Hepatocyte (in vitro differentiated cells): ENCODE results near the gene CASP6.

ENCODE experiments used
- EZH2 ChIP-seq: fragments of 200-600 bp; sonication (generic); IDR thresholded peaks from 2 replicates; pipeline ENCODE4 v1.6.1; 2016; ENCODE audit warnings: antibody characterized with exemption, mild to moderate bottlenecking, borderline replicate concordance
- EZH2phosphoT487 ChIP-seq: fragments of 200-600 bp; sonication (generic); IDR thresholded peaks from one replicate; pipeline ENCODE4 v1.6.1; 2018; ENCODE audit warnings: antibody characterized with exemption, mild to moderate bottlenecking, low read depth, moderate library complexity; ENCODE audit not compliant: unreplicated experiment, severe bottlenecking
- TF ChIP-seq, protein P1 (sequence below): fragments of 200-600 bp; sonication (generic); IDR thresholded peaks from 2 replicates; pipeline ENCODE4 v1.5.1; 2016; ENCODE audit warnings: antibody characterized with exemption, mild to moderate bottlenecking; ENCODE audit not compliant: poor library complexity

DNA sequence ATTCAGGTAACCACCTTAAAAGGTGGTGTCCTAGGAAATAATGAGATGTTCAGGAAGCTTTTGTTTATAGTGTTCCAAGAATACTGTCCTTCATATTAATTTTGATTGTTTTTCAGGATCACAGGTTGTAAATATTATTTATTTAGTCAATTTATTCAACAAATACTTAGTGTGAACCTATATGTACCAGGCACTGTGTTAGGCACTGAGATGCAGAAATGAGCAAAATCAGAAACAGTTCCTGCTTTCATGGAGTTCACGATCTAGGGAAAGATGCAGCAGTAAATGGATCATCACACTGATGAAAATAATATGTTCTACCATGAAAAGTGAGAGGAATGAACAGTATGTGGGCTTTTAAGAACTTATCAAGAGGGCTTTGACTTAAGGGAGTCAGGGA, 44.9 kb upstream of the CASP6 start:
- TF ChIP-seq, protein P1, sequence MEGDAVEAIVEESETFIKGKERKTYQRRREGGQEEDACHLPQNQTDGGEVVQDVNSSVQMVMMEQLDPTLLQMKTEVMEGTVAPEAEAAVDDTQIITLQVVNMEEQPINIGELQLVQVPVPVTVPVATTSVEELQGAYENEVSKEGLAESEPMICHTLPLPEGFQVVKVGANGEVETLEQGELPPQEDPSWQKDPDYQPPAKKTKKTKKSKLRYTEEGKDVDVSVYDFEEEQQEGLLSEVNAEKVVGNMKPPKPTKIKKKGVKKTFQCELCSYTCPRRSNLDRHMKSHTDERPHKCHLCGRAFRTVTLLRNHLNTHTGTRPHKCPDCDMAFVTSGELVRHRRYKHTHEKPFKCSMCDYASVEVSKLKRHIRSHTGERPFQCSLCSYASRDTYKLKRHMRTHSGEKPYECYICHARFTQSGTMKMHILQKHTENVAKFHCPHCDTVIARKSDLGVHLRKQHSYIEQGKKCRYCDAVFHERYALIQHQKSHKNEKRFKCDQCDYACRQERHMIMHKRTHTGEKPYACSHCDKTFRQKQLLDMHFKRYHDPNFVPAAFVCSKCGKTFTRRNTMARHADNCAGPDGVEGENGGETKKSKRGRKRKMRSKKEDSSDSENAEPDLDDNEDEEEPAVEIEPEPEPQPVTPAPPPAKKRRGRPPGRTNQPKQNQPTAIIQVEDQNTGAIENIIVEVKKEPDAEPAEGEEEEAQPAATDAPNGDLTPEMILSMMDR = no peak
- TF ChIP-seq EZH2 (no peak), EZH2phosphoT487 (no peak)
